Loucy (cell line): ENCODE results near the gene PHACTR1.

ENCODE experiments used
- CTCF ChIP-seq: fragments of 200-600 bp; sonication (generic); conservative IDR thresholded peaks from 2 replicates; pipeline ENCODE4 v1.5.1; 2014; ENCODE audit warnings: mild to moderate bottlenecking, antibody characterized with exemption, low read length
- EZH2phosphoT487 ChIP-seq: fragments of 200-600 bp; IDR thresholded peaks from 2 replicates; pipeline ENCODE4 v1.6.1; 2018; ENCODE audit warnings: antibody characterized with exemption, mild to moderate bottlenecking, moderate library complexity, borderline replicate concordance

- TF ChIP-seq CTCF (no peak), EZH2phosphoT487 (no peak)
These were observed 157.1 kb downstream of the PHACTR1 start for GRCh38 chr6:12873691-12874090.
